NCI-H526 treated with DMSO at 0.1 percent for 48 hours (cell line): ENCODE data around the gene DAB1.
"Not testable (repeated sequence)": the region's sequence is repeated elsewhere in the genome, so short reads cannot be mapped to it uniquely, and the experiment has no call there.

Experiments used
- DNase-seq: peaks from one replicate; lab custom pipeline; 2025; lab: John Stamatoyannopoulos, UW

DAB1 gene

DNA sequence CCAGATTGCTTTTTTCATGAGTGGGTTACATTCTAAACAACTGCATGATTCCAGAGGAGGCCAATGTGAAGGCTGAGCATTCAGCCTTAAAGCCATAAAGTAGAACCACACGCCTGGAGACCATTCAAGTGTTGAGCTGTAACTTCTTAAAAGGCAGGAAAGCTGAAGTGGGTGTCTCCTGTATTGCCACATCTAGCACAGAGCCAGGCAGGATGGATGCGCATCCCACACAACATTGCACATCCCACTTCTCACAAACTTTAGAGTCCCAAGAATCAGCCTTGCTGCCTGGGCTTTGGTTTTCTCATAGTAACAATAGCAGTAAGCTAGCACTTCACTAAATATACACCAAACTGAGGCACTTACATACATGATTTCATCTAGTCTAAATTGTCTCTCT, 151.7 kb downstream of the DAB1 start:
- DNase-seq: no peak

DNA sequence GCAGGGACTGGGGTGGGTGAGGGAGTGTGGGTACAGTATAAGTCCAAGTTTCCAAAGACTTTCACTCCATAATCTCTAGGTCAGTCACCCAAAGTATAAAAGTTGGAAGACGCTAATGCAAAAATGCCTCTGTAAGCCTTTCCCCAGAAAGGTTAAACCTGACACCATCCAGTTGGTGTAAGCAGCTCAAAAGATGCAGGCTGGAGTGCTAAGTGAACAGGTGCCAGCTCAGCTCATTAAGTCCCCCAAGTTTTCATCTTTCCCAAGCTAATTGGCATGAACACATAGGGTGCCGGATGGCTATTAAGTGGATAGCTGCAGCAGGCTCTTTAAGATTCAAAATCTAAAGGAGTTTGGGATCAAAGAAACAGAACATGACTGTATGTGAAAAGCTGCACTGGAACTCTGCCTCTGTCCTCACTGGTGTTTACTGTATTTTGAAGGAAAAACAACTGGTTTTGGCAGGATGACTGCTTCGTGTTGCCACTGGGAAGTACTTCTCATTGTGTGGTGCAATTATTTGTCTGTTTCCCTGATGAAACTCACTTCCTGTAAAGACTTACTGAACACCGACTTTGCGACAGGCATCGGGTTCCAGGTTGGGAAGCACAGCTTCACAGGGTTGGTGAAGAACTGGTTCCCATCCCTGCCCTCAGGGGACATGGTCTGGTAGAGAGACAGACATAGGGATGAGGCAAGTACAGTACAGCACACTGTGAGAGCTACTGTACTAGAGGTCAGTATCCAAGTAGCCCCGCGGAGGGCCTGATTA, 152.7 kb downstream of the DAB1 start:
- no peak for DNase-seq

DNA sequence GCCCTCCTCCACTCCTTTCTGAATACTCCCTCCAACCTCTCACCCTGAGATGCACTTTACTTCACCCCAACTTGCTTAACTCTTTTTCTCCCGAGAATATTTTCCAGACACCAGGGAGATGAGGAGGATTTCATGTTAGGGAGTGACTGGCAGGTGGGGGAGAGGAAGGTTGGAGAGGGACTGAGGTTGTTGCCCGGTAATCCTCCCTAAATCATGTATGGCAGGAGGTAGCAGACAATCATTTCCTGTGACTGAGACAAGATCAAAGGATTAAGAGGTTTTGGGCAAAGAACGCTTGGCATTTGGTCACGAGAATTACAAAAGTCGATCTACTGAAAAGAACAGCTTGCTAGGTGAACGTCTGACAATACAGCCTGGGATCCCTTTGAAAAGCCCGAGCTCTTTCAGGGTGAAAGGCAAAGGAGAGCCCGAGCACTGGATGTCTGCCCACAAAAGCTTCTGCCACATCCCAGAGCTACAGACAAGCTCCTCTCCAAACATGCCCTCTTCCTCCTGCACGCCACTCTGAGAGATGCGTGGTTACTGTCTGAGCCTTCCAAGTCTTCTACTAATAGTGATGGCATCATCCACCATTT, 154.1 kb downstream of the DAB1 start:
- no peak for DNase-seq

DNA sequence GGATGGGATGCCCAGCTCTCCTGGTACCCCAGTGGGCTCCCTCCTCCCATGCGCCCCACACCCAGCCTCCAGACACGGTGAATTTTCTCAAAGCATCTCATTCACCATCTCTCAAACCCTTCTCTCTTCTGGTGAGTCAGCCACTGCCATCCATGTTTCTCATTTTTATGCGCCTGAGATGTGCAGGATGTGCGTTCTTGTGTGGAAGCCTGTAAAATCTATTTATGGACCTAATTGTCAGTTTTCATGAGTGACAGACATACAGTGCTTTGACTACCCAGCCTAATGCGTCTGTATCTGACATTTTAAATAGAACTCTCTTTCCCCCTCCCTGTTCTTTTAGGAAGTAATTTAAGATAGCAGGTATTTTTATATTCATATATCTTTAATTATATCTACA, 158.8 kb downstream of the DAB1 start:
- no peak for DNase-seq

DNA sequence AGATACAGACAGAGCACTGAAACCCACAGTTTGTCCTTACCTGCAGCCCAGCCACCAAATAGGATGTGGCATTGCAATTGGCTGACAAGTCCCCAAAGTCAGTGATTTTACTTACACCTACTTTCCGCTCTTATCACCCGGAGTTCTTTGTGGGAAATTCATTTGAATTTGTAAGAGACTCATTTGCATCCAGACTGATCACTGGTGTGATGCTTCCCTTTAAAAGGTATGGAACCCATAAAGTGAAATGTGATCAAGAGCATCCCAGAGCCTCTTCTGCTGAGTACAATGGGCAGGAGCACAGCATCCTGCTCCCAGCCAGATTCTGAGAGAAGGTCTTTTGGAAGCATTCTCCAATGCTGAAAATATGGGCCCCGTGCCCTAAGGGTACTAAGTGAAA, 161.4 kb downstream of the DAB1 start:
- DNase-seq: peak; percentile 6

DNA sequence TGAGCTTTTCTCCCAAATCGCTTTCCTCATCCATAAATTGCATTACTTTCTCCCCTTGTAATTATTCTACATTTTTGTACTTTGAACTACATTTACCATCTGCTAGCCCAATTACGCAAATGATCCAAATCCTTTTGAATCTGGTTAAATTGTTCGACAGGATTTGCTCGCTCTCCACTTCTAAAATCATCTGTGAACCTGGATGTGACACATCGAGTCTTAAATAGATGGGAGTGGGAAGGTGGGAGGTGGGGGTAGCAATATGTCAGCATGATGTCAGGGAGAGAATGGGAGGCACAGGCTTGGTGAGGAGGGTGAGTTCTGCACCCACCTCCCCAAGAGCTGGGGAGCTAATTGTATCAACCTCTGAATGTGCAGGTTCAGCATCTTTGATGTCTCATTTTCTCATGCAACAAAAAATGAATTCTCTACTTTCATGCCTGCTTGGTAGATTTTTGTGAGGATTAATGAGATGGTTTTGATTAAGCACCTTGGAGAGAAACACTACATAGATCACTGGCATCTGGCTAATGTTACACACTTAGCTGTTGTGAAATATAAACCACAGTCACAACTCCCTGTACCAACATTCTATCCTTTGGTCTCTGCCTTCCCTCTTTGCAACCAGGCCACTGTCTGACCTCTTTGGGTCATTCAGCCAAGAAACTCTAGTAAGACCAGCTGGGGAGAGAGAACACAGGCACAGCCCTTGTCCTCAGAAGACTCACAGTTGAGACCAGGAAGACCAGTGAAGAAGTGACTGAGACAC, 165.1 kb downstream of the DAB1 start:
- DNase-seq: no peak

DNA sequence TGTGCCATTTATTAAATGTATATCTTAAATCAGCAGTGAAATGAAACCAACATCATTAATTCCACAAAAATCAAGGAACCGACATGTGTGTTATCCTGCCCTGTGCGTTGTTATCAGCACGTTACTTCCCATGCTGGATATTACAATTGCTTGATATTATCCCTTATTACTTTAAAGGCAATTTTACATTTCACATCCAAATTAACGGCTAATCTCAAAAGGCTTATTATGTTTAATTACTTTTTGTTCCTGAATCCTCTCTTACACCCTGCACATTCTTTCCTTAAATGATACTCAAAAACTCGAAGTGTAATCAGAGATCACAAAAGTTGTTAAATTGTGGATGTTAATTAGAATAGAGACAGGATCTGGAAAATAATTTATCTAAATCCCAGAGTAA, 167.9 kb downstream of the DAB1 start:
- no peak for DNase-seq

DNA sequence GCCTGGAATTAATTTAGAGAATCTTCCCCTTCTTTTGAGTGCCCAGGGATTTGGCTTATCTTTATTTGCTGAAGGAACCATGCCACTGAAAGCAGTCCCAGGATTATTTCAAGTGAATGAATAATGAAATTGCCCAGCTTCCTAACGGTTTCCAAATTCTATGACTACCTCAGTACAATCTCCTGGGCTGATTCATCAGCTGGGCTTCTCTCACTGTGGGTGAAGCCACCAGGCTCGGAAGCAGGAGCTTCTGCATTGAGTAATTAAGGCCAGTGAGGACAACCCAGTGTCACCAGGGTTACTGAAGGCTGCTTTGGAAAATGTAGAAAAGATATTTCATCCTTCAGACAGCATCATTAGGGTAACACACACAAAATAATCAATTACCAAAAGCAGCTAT, 169.8 kb downstream of the DAB1 start:
- DNase-seq: no peak

DNA sequence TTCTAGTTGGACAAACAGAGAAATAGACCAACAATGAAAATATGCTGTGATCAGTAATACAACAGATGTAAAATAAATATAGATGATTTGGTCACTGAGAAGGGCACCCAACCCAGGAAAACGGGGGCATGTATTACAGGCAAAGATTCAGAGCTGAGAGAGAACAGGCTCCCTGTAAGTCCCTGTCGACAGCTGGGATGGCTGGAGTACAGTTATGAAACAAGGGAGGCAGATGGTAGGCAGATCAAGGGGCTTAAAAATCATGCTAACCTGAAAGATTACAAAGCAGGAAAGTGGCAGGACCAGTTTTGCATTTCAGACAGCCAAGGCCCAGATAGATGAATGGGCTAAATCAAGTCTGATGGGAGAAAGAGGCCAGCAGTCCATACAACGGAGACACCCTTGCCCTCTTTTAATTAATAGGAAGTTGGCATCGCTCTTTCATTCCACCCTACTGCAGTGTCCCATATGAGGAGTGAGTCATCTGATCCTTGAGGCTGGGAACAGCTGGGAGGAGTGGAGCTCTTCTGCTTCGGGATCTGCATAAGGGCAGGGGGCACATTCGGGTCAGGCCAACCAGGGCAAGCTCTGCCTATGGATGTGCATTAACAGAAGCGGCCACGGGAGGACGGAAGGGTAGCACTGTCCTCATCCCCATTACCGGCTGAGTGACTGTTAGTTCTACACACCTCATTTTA, 171.1 kb downstream of the DAB1 start:
- no peak for DNase-seq

DNA sequence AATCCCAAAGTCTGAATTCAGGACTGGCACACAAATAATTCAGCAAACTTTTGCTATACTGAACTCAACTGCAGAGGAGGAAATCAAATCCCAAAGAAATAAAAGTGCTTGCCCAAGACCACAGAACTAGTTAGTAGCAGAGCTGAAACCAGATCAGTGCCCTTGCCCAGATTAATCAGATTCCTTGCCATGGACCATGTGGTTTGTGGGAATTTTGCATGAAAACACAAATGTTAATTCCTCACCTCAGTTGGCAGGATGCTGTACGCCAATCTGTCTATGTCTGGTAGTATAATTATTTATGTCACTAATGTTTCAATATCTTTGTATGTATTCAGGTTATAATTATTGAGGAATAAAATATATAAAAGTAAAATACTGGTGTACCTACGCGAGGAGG, 173.8 kb downstream of the DAB1 start:
- no peak for DNase-seq

DNA sequence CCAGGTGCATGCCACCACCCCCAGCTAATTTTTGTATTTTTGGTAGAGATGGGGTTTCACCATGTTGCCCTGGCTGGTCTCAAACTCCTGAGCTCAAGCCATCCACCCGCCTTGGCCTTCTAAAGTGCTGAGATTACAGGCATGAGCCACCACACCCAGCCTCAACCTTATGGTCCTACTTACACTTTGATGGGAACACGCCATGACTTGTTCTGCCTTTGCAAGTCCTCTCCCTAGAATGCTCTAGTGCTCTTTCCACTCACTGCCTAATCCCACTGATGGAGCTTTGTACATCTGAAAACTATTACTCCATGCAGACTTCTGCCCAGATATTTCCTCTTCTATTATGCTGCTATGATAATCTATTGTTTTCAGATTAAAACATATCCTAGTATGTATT, 174.3 kb downstream of the DAB1 start:
- no peak for DNase-seq

DNA sequence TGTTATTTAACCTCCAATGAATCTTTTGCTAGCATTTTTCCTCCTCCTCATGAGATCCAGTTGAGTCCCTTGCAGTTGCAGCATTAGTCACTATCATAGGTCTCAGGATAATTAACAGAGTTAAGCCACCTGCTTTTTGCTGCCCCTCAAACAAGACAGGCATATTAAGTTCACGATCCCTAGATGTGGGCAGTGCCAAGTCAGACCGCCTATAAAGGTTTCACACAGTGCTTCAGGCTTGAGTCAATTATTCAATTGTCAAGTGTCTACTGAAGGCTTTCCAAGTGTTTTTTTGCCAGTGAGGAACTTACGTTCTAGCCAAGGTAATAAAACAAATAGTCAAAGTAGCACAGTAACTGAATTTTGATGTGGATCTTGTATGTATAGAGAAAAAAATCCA, 175.0 kb downstream of the DAB1 start:
- no peak for DNase-seq

DNA sequence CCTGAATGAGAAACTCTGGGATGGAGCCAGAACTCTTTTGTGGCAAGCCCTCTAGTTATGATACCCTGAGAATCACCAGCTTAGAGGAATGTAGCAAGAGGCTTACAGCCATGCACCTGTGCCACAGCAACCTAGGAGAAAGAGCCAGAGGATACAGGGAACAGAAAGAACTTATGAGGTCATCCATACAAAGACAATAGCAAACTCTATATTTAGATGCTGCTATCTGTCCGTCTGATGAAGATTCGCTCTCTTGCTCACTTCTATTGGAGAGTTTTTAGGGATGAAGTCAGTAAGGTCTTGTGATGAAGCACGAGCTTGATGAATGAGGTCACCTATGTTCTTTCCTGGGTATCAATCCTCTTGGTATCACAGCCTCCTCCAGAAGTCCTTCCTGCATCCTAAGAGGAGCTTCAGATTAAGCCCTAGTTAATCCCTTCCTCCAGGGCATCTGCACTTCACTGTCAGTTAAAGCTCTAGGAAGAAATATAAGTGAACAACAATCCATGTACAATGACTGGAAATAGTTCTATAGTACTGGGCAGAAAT, 185.6 kb downstream of the DAB1 start:
- no peak for DNase-seq

DNA sequence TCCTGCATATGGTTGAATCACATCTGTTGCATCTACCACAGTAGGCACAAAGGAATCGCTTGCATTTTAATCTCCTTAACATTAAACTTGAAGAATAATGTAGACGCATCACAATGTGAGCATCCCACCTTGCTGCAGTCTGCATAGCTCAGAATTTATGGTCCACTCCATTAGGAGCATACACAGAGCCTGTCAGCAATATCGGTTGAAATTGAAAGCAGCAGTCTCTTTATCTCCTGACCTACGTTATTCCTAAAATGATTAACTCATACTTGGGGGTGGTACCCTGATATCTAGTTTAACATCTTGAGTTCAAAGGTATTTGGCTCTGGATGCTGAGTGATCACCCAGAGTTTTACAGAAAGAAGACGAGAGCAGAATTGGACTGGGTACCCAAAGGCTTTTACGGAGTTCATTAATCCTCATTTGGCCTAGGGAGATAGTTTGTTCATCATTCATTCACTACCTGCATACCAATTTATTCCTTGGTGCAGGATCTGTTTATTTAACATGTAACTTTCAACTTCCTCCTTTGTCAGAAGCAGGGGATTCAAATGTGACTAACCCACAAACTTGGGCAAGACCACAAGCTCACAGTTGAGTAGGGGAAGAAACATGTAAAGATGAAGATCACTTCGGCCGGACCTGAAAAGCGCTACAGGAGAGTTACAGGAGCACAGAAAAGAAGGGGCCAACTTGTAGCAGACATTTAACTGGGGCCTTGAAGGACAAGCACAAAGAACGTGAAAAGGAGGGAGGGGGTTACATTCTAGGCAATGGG, 187.9 kb downstream of the DAB1 start:
- DNase-seq: no peak

DNA sequence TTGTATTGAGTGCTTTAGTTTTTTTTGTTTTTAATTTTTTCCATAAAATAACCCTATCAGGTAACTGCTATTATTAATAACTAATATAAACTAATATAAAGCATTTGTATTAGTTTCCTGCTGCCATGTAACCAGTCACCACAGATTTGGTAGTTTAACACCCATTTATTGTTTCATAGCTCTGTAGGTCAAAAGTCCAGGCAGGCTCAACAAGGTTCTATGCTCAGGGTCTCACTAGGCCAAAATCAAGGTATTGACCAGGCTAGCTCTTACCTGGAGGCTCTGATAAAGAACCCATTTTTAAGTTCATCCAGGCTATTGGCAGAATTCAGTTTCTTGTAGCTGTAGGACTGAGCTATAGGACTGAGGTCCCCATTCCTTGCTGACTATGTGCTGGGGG, 189.4 kb downstream of the DAB1 start:
- DNase-seq: no peak

DNA sequence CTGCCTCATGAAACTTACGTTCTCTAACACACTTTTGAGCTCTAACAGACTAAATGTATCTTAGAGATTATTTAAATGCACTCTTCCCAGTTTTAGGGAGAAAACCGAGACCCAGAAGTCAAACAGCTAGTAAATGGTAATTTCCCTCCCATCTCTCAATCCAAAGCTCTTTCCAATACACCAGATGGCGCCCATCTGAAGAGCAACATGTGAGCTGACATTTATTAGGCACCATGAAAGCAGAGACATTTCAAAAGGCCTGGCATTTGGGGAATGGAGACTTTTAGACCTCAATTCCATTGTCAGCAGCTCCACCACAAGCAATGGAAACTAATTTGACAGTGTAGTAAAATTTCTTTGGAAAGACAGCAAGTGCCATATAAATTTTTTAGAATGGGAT, 191.4 kb downstream of the DAB1 start:
- DNase-seq: no peak

DNA sequence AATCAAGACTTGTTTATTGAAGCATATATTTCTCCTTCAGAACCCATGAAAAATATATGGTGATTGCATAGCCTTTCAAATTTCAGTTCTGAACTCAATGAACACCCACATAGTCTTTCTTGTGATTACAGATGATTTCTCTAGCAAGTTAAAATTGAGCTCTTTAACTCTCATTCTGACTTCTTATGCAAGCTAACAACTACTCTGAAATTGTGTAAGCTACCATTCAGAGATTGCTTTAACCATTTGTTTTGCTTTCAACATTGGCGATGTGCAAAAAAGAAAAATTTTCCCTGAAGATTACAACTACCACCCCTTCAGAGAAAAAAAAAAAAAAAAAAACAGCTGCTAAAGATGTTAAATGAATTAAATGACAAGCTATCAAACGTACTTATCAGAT, 193.9 kb downstream of the DAB1 start:
- DNase-seq: no peak

DNA sequence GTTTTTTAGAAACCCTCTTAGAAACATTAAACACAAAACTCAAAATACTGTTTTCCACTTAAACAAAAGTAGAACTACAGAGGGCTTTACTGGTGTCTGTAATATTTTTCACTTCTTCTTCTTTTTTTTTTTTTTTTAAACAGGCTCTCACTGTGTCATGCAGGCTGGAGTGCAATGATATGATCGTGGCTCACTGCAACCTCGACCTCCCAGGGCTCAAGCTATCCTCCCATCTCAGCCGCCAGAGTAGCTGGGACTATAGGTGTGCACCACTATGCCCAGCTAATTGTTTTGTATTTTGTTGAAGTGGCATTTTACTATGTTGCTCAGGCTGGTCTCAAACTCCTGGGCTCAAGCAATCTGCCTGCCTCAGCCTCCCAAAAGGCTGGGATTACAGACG, 194.8 kb downstream of the DAB1 start:
- DNase-seq: no peak

DNA sequence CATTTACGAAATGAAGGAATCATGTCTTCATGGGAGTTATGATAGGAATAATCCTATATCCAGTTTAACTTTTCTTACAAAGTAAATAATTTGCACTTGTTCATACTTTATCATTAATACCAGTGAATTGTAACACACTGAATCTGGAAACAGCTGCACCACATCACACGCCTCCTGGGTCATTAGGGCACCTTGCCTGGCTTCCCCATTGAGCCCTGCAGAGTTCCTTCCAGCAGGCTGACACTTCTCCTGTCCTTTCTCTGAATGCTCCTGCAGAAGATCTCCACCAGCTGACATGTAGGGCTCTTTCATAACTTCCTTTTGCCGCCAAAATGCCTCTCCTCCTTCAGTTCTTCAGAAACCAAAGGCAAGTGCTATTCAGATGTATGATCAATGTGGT, 201.1 kb downstream of the DAB1 start:
- DNase-seq: no peak

DNA sequence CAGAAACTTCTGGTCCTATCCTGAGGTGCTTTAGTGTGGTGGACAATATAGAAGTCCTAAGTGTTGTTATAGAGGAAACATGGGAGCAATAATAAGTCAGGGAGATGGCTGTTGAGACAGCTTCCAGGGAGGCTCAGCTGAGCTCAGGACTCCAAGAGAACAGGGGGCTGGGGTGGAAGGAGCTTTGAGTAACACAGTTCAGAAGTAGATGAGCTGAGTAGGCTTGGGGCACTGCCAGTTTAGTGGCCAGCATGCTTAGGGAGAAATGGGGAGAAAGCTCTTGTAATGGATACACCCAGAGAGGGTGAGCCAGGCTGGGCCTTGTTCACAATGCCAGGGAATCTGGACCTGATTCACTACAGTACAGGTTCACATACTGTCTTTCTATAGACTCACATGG, 201.6 kb downstream of the DAB1 start:
- DNase-seq: no peak

DNA sequence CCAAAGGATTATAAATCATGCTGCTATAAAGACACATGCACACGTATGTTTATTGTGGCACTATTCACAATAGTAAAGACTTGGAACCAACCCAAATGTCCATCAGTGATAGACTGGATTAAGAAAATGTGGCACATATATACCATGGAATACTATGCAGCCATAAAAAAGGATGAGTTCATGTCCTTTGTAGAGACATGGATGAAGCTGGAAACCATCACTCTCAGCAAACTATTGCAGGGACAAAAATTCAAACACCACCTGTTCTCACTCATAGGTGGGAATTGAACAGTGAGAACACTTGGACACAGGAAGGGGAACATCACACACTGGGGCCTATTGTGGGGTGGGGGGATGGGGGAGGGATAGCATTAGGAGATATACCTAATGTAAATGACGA, 203.0 kb downstream of the DAB1 start:
- DNase-seq: not testable (repeated sequence)
